ENCODE measurements around the gene NPHP4. TPM values are rescaled to one million over a fixed set of nuclear protein-coding genes. Genes with fewer than 3 reads are reported as not detected.

NPHP4 gene
- total and polyA plus RNA-seq, 9 of the 15 experiments (the other 6 are each of a cell fraction or from before 2014, with no cell fraction given): 0.52 to 26.2 (median 6.7) TPM

GRCh38 chr1:5847013-5847659, 145.1 kb downstream of the NPHP4 start (continued):
- peak in 1 of 2 experiments; percentile 78 for TF ChIP-seq AFF1 (IDR thresholded peaks at IDR 0.05; ENCODE audit: low read depth in 1 of 2, partially characterized antibody in 2 of 2)
- no peak for TF ChIP-seq BRCA1 (IDR thresholded peaks at IDR 0.05)
- TF ChIP-seq BRCA1 (CRISPR knock-in tag; IDR thresholded peaks at IDR 0.05): no peak
- no peak for TF ChIP-seq ARID4B (CRISPR knock-in tag; IDR thresholded peaks at IDR 0.05)
- no peak for TF ChIP-seq SP1 (CRISPR knock-in tag; IDR thresholded peaks at IDR 0.05)
- no peak for TF ChIP-seq HMG20A (CRISPR knock-in tag; conservative IDR thresholded peaks at IDR 0.05)
- TF ChIP-seq ATF1 (CRISPR knock-in tag; IDR thresholded peaks at IDR 0.05): no peak
- TF ChIP-seq ATF1 (tag; IDR thresholded peaks at IDR 0.05): no peak
- TF ChIP-seq ID3 (CRISPR knock-in tag; IDR thresholded peaks at IDR 0.05): no peak
- TF ChIP-seq ID3 (tag; IDR thresholded peaks at IDR 0.05): no peak
- TF ChIP-seq GTF2F1 (IDR thresholded peaks at IDR 0.05; ENCODE audit: low read depth, low read length): no peak
- TF ChIP-seq EGR1 (conservative IDR thresholded peaks at IDR 0.05): no peak
- peak; percentile 46; the same call in 1 of the 2 replicates for TF ChIP-seq TFAP4 (CRISPR knock-in tag; IDR thresholded peaks at IDR 0.05; ENCODE audit: borderline replicate concordance)
- TF ChIP-seq BRD9 (IDR thresholded peaks at IDR 0.05; ENCODE audit: low read depth, partially characterized antibody): no peak
- no peak for TF ChIP-seq MBD1 (CRISPR knock-in tag; IDR thresholded peaks at IDR 0.05)
- TF ChIP-seq MEF2D (tag; conservative IDR thresholded peaks at IDR 0.05; ENCODE audit: low read depth): no peak
- TF ChIP-seq EP400 (IDR thresholded peaks at IDR 0.05): no peak
